Coronary artery (tissue), 2 donors: Measurements from ENCODE around the gene LAMB3.
A peak's percentile ranks its signal among the peaks of the same experiment; 100 is the strongest.

ENCODE experiments used
- DNase-seq: peaks from one replicate; pipeline ENCODE4 v3.0.0-alpha.2; 2017; ENCODE audit warnings: low spot score
- H3K27ac ChIP-seq, 2 donors: fragments of 200-600 bp; sonication (generic); one replicate each; pipeline ENCODE4 v1.5.1; 2016 to 2019
- H3K4me3 ChIP-seq: fragments of 200-600 bp; sonication (generic); 2 replicates; pipeline ENCODE4 v1.5.1; 2016; ENCODE audit warnings: mild to moderate bottlenecking, moderate library complexity
- TF ChIP-seq, protein P1 (sequence below): fragments of 200-600 bp; sonication (generic); IDR thresholded peaks from one replicate; pipeline ENCODE4 v1.5.1; 2019; ENCODE audit warnings: antibody characterized with exemption

Gene LAMB3

GRCh38 chr1:209662879-209663327, 10.7 kb upstream of the LAMB3 start:
- Histone ChIP-seq H3K4me3 (no peak overlapping the region), H3K27ac (no peak overlapping the region)
- DNase-seq = no peak
- TF ChIP-seq, protein P1, sequence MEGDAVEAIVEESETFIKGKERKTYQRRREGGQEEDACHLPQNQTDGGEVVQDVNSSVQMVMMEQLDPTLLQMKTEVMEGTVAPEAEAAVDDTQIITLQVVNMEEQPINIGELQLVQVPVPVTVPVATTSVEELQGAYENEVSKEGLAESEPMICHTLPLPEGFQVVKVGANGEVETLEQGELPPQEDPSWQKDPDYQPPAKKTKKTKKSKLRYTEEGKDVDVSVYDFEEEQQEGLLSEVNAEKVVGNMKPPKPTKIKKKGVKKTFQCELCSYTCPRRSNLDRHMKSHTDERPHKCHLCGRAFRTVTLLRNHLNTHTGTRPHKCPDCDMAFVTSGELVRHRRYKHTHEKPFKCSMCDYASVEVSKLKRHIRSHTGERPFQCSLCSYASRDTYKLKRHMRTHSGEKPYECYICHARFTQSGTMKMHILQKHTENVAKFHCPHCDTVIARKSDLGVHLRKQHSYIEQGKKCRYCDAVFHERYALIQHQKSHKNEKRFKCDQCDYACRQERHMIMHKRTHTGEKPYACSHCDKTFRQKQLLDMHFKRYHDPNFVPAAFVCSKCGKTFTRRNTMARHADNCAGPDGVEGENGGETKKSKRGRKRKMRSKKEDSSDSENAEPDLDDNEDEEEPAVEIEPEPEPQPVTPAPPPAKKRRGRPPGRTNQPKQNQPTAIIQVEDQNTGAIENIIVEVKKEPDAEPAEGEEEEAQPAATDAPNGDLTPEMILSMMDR = no peak

DNA sequence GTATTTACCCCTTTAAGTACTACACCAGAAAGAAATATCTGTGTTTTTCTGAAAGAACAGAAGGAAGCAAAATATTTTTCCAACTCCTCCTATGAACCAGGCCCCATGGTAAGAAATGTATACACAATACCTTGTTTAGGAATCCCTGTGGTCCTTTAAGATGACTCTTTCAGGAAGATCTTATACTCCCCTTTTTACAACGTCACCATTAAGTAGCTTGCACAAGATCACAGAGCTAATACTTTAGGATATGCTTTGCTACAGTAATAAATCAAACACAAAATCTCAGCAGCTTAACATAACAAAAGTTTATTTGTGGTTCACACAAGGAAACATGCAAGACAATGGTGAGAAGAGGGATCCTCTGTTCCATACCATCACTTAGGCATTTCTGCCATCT, 8.8 kb upstream of the LAMB3 start:
- no peak overlapping the region for H3K27ac ChIP-seq
- TF ChIP-seq, protein P1 = no peak
- H3K4me3 ChIP-seq = no peak overlapping the region
- DNase-seq = no peak

DNA sequence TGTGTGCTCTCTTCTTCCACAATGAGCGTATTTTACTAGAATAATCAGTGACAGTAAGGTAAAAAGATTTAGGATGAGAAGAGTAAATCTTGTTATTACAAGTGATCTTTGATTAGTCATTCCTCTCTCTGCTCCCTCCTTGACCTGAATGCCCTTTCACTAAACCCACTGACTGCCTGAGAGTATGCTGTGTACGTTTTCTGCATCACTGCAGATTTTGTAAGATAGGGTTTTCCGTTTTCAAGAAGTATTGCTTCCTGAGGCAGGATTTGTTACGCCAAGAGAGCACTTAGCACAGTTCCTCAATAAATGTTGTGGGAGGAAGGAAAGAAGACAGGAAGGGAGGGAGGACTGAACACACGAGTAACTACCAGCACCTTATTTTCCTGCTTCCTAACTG, 7.7 kb upstream of the LAMB3 start:
- no peak overlapping the region for H3K4me3 ChIP-seq
- TF ChIP-seq, protein P1 = no peak
- H3K27ac ChIP-seq = no peak overlapping the region
- no peak for DNase-seq

DNA sequence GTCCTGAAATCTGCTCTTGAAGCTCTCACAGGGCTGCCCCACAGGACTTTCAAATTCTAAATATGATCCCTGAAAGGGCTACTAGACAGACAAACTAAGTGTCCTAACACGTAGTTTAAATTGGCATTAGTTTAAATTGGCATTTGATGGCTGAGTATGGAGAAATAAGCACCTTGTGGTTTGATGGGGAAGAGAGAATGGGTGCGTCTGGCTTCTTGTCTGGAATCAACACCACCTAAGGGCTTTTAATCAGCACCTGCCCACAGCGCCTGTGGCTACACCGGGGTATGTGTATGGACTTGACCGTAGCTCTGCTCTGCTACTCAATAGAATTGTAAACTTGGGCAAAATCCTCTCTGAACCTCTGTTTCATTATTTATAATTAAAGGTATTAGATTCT, 5.7 kb upstream of the LAMB3 start:
- TF ChIP-seq, protein P1 = no peak
- DNase-seq = peak; percentile 24
- Histone ChIP-seq H3K27ac (no peak overlapping the region), H3K4me3 (no peak overlapping the region)

DNA sequence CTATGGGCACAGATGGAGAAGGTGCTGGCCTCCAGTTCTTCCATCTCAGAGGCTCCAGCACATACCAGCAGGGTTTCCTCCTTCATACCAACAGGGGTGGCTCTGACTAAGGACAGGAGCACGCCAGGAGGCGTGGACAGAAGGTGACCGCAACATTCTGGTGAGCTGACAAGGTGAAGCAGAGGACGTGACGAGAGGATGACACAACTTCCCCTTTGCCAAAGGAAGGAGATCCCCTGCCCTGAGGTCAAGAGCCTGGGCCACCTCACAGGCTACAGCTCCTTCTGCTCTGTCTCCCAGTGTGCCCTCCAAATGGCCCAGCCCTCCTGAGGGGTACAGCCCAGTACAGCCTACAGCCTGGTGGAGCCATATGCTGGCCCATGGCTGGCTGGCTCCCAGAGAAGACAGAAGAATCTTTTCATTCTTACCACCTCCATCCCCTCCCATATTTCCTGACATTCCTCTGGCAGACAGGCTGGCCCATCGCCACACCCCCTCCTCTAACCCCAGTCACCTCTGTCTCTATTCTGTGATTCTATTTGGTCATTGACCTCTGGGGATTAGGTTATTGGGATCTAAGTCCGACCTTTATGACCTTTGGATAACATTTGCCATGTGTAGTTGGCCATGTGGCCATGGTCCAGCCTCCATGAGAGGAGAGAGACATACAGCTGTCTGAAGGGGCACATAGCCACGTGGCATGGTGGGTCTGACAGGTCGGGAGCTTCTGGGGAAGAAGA, 5.1 kb upstream of the LAMB3 start:
- no peak overlapping the region for H3K27ac ChIP-seq

DNA sequence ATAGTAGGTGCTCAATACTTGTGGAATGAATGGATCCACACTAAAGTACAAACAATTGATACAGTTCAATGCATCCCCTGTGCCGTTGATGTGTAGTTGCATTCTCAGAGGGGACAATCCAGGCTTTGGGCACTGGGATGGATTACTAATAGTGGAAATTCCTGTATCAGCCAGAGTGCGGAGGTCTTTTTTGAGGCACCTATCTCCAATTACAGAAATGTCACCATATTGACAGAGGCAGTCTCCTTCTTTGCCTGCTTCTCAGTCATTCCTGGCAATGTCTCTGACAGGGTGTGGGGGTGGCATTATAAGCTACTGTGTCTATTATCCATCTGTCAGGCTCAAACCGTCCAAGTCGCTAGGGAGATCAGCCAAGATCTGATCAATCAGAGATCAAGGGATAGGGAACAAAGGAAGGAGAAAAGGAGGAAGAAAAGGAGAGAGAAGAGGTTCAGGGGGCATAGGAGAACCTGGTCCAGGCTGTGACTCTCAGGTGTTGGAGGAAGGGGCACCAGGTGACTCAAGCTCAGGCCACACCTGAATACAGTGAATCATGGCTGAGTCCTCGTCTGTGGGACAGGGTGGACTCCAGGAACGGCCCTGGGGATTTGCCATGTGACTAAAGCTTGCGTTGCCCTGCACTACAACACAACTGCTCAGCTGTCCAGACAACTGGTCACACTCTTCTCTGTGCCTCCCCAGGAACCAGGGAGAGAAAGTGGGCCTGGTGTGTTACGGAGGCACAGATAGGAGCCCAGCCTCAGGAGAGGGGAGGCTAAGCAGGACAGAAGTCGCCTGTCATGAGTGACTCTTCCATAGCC, 3.4 kb upstream of the LAMB3 start:
- TF ChIP-seq, protein P1 = no peak
- DNase-seq = no peak
- no peak overlapping the region for H3K4me3 ChIP-seq
- no peak overlapping the region for H3K27ac ChIP-seq

More for the DNA sequence above, 5.1 kb upstream of the LAMB3 start:
- TF ChIP-seq, protein P1 = no peak
- DNase-seq = peak; percentile 47
- no peak overlapping the region for H3K4me3 ChIP-seq
